NOMO-1 treated with dmso at 0.1 percent for 144 hours (cell line): ENCODE data around the gene HS6ST1.
"Not testable (repeated sequence)": the region's sequence is repeated elsewhere in the genome, so short reads cannot be mapped to it uniquely, and the experiment has no call there.

ENCODE experiments used
- DNase-seq: peaks from one replicate; lab custom pipeline; 2025; ENCODE audit not compliant: unreplicated experiment; lab: John Stamatoyannopoulos, UW

The HS6ST1 gene

GRCh38 chr2:128322715-128323554, 4.3 kb upstream of the HS6ST1 start:
- DNase-seq: no peak

DNA sequence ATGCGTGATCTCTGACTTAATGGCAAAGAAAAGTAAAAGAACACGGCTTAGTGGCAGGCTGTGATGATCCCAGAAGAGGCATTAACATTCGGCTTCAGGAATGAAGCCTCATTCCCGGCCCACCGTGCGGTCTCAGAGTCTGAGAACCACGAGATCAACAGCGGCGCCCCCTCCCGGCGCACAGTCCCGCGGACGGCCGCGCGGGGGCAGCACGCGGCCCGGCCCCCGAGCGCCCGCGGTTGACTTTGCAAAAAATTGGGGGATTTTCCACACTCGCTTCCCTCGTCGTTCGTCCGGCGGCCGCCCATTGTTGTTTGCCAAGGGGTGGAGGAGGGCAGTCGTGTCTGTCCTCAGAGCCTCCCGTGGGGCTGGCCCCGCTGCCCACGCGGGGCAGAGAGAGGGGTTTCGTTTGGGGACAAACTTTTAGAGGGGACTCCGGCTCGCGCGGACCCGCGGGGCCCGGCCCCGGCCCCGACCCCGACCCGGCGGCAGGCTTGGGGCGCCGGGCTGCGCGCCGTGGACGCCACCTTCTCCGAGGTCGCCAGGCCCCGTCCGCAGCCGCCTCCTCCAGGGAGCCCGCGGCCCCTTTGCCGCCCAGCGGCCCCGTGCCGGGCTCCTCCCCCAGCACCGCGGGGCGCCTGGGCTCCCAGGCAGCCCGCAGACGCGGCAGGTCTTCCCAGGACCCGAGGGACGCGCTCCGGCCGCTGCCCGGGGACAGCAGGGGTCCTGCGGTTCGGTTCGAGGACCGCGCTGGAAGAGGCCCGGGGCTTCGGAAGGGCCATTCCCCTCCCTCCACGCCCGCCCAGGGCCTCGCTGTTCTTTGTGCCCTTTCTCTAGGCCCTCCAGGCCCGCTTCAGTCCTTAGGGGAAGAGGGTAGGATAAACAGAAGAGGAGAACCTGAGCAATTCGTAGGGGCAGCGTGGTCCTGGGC, 3.4 kb upstream of the HS6ST1 start:
- peak; percentile 61 for DNase-seq

DNA sequence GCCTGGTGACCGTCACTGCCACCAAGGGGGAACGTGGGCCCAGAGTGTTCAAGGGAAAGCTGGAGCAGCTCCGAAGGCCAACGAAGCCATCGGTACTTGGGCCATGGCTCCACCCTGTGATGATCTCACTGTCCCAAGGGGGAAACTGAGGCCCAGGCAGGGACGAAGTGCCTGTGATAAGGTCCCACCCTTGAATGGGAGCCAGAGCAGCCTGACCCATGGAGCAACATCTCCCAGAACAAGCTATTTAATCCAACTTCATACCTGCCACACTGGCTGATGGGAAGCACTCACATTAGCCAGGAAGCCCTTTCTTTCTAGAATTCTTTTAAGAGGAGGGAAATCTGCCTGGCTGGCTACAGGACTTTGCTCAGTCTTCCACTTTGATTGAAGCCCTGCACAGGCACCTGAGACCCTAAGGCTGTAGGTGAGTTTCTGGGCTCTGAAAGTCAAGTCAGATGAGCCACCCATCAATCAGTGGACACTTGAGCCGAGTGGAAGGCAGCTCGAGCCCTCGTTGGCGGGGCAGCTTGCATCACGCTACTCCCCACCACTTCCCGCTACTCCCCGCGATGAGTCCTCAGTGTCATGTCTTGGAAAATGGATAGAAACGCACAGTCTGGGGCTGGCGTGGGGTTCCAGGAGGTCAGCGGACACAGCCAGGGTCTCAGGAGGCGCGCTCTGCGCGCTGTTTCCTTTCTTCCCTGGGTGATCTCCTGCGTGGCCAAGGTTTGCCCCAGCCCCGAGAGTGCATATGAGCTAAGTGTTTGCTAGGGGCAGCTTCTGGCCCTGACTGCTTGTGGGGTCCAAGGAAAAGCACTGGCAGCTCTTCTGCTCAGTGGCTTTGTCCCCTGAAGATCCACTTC, 2.5 kb upstream of the HS6ST1 start:
- DNase-seq: no peak

GRCh38 chr2:128320192-128320905, 1.7 kb upstream of the HS6ST1 start:
- no peak for DNase-seq

GRCh38 chr2:128319631-128320191, 1.0 kb upstream of the HS6ST1 start:
- no peak for DNase-seq

DNA sequence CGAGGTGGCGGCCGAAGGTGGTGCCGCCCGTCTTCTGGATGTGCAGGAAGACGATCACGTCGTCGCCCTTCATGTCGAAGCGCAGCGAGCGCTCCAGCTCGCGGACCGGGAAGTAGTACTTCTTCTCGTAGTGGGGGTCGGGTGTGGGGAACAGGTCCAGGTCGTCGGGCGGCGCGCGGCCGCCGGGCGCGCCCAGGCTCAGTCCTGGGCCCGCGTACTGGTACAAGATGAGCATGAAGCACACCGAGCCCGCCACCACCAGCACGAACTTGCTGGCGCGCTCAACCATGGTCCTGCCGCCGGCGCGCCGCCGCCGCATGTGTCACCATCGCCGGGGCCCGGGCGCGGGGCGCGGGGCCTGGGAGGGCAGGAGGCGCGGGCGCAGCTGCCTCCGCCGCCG, 423 bp downstream of the HS6ST1 start:
- DNase-seq: not testable (repeated sequence)

GRCh38 chr2:128317899-128318225, 806 bp downstream of the HS6ST1 start:
- not testable (repeated sequence) for DNase-seq

DNA sequence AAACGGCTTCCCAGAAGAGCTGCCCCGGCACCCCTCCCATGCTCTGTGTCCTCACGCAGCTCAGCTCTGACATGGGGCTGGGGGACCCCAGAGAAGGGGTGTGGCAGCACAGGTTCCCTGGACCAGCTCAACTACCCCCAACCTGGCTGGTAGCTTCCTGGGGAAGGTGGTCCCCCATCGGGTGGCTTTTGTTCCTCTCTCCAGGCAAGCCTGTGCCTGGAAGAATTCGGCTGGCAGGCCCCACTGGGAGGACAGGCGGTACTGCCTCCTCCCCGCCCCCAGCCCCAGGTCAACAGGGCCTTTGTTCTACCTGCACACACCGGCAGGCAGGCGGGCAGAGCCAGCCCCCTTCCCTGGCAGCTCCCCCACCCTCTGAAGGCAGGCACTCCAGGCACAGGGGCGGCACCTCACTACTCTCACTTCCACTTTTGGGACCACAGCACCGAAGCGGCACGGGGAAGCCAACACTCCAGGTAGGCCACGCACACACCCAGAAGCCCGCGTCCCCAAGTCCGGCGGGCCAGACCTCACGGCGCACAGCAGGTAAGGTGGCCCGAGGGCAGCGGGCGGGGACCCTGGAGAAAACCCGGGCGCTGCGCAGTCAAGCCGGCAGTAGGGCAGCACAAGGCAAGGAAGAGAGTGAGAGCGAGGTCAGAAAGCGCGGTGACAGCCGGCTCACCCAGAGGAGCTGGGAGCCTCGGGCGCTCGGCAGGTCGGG, 1.3 kb downstream of the HS6ST1 start:
- DNase-seq: peak; percentile 79

DNA sequence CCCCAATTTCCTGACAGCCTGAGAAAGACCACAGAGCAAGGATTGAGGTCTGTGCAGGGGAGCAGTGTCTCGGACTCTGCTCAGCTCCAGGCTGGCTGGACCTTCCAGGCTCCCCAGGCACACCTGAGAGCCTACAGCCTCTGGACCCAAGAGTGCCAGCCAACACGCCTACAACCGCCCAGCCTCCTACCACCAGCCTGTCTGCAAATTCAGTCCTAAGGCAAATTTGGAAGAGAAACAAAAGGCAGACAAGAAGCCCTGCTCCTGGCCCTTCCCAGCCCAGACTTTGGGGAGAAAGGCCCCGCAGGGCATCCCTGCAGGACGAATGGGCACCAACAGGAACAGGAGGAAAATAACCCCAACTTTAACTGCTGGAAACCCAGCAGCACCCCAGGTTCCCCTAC, 1.9 kb downstream of the HS6ST1 start:
- DNase-seq: no peak

DNA sequence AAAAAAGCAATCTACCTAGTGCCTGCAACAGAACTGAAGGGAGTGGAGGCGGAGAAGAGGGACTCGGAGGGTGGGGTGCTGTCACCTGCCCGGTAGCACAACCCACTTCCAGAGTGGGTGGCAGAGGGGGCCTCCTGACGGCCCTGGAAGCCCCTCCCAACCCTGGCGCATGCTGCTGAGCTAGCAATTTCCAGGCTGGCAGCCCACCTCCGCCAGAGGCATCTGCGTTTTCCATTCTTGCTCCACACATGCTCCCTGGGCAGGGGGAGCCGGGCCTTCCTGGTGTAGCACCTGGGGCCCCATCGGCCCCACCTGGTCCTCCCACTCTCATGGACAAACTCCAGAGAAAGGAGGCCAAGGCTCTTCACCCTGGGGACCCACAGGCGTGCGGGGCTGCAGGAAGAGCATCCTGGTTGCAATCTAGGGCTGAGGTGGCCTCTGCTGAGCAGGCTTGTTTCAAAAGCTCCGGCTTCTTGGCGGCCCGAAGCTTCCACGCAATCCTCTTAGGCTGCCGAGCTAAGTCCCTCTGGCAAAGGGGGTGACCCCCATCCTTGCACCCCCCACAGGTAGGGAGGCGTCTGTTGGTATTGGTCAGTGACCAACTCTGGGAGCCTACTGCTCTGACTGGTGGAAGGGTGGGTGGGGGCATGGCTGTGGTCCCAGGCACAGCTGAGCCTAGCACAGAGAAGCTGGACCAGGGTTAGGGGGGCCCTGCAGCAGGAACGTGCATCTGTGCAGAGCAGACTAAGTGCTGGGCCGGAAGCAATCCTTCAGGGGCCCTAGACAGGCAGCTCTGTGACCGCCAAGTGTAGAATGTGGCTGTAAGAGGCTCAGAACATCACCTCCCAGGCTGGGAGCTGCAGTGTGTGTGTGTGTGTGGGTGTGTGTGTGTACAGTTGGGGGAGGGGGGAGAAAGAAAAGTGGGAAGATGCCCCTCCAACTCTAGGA, 2.6 kb downstream of the HS6ST1 start:
- no peak for DNase-seq

DNA sequence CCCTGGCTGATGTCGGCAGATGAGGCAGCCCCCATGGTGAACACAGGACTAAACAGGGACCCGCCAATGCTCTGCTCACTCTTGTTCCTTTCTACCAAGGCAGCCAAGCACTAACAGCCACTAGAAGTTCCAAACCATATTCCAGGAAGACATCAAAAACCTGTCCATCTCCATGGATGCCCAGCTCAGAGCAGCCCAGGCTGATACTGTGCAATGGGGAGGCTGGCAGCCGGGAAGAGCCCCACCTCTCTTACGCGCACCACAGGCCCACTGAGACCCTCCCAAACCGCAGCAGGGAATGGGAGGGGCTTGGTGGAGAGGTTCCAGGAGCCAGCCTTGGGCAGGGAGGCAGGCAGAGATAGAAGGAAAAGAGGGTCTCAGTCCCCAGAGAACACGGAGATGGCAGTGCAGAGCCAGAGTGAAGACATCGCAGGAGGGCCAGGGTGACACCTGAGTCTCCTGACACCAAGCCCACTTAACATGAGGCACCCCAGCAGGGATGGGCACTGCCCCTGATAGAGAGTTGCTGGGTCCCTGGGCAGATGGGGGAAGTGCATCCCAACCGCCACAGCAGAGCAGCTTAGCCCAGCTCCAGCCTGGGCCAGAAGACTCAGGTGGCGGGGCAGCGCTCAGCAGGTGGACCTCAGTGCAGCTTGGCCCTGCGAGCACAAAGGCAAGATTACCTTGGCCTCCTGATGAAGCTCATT, 3.4 kb downstream of the HS6ST1 start:
- DNase-seq: no peak

DNA sequence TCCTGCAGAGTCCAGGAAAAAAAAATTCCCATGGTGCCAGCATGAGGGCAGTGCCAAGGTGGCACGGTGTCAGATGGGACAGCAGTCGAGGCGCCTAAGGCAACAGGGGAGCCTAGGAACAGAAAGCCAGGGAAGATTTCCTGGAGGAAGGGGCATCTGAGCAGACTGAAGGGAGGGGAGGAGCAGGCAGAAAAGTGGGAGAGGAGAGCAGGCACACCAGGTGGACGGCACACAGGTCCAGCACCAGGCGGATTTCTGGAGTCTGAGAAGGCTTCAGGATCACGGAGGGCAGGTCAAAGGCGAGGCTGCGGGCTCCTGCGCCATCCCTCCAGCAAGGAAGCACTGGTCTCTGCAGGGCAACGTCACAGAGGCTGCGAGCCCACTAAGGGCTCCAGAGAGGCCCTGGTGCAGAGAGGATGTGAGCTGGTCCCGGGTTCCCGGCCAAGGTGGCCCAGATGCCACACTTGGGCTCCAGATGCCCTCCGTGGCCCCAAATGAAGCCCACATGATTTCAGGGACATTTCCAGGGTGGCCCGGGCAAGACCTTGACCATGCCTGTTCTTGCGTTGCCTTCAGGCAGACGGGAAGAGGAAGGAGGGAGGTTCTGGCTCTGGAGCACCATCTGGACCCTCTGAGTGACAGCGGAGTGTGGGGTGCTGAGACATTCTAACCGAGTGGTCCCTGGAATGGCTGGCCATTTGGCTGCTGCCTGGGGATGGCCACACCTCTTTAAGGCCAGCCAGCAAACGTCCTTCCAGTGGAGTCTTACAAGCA, 4.1 kb downstream of the HS6ST1 start:
- no peak for DNase-seq

- no peak for DNase-seq
Measured at GRCh38 chr2:128313931-128314347, 4.7 kb downstream of the HS6ST1 start.

DNA sequence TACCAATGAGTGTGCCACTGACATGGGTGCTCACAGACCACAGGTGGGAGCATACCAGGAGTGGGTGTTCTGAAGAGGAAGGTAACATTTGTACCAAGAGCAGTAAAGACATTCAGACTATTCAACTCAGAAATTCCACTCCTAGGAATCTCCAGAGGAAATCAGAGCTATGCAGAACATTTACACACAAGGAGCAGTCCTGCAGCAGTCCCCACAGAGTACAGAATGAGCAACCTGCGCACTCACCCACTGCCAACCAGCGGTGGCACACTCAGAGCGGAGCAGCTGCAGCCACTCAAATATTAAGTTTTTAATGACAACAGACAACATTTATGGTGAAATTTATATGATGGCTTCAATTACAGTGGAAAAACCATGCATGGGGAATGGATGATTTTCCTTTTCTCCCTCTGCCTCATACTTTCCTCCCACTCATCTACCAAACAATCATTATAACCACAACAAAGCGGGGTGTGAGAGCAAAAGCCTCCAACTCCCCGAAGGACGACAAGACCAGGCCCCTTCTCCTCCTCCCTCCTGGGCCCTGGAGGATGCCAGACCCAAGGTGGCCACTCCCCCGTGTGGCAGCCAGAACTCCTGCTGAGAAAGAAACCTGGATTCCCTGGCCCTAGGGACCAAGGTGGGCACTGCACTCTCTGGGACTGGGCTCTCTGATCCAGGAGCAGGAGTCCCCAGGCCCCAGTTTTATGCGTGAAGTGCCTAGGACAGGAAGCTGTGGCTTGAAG, 5.4 kb downstream of the HS6ST1 start:
- no peak for DNase-seq

DNA sequence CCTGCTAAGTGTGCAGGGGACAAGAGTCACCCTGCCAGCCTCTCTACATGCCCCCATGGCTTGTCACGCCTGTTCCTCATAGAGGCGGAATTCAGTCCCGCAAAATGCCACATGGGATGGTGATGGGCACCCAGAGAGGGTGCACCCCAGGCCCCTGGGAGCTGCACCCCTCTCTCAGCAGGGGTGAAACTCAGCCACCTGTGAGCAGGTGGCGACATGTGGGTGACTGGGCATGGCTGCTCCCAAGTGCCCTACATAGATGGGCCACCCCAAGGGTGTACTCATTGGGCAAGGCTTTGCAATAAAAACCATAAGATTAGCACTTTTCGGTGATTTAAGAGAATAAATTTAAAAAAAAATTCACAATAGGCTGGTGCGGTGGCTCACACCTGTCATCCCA, 6.3 kb downstream of the HS6ST1 start:
- DNase-seq: no peak

- DNase-seq: no peak
Measured at GRCh38 chr2:128311755-128312341, 6.8 kb downstream of the HS6ST1 start.
